ENCODE data around the gene CCL24.

CCL24 gene

GRCh38 chr7:75809396-75809795 is 4.2 kb downstream of the CCL24 start:
- TF ChIP-seq, protein P1, sequence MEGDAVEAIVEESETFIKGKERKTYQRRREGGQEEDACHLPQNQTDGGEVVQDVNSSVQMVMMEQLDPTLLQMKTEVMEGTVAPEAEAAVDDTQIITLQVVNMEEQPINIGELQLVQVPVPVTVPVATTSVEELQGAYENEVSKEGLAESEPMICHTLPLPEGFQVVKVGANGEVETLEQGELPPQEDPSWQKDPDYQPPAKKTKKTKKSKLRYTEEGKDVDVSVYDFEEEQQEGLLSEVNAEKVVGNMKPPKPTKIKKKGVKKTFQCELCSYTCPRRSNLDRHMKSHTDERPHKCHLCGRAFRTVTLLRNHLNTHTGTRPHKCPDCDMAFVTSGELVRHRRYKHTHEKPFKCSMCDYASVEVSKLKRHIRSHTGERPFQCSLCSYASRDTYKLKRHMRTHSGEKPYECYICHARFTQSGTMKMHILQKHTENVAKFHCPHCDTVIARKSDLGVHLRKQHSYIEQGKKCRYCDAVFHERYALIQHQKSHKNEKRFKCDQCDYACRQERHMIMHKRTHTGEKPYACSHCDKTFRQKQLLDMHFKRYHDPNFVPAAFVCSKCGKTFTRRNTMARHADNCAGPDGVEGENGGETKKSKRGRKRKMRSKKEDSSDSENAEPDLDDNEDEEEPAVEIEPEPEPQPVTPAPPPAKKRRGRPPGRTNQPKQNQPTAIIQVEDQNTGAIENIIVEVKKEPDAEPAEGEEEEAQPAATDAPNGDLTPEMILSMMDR (IDR thresholded peaks at IDR 0.05; ENCODE audit: insufficient read depth, low read length, poor library complexity, severe bottlenecking) = no peak
- Histone ChIP-seq H3K27me3 (replicated peaks; ENCODE audit: control insufficient read depth, insufficient read depth, low read length) (no peaks in the 10 kb centered on the region), H3K4me3 (replicated peaks; ENCODE audit: low read depth, low read length) (no peak overlapping the region), H3K36me3 (ENCODE audit: control insufficient read depth, insufficient read depth, low read length) (no peaks in the 10 kb centered on the region)
- no peak for DNase-seq (ENCODE audit: extremely low read depth, insufficient read length)

- Histone ChIP-seq H3K27me3 (replicated peaks; ENCODE audit: control insufficient read depth, insufficient read depth, low read length) (no peaks in the 10 kb centered on the region), H3K36me3 (ENCODE audit: control insufficient read depth, insufficient read depth, low read length) (no peaks in the 10 kb centered on the region), H3K4me3 (replicated peaks; ENCODE audit: low read depth, low read length) (no peak overlapping the region)
- DNase-seq (ENCODE audit: extremely low read depth, insufficient read length) = no peak
- TF ChIP-seq, protein P1 (IDR thresholded peaks at IDR 0.05; ENCODE audit: insufficient read depth, low read length, poor library complexity, severe bottlenecking) = no peak
Observed at GRCh38 chr7:75808106-75808505, 5.5 kb downstream of the CCL24 start.

DNA sequence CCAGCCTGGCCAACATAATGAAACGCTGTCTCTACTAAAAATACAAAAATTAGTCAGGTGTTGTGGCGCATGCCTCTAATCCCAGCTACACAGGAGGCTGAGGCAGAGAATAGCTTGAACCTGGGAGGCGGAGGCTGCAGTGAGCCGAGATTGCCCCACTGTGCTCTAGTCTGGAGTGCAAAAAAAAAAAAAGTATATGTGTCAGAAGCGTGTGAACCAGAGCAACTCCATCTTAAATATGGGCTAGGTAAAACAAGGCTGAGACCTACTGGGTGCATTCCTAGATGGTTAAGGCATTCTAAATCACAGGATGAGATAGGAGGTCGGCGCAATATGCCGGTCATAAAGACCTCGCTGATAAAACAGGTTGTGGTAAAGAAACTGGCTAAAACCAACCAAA is 6.2 kb downstream of the CCL24 start:
- DNase-seq (ENCODE audit: extremely low read depth, insufficient read length) = no peak

DNA sequence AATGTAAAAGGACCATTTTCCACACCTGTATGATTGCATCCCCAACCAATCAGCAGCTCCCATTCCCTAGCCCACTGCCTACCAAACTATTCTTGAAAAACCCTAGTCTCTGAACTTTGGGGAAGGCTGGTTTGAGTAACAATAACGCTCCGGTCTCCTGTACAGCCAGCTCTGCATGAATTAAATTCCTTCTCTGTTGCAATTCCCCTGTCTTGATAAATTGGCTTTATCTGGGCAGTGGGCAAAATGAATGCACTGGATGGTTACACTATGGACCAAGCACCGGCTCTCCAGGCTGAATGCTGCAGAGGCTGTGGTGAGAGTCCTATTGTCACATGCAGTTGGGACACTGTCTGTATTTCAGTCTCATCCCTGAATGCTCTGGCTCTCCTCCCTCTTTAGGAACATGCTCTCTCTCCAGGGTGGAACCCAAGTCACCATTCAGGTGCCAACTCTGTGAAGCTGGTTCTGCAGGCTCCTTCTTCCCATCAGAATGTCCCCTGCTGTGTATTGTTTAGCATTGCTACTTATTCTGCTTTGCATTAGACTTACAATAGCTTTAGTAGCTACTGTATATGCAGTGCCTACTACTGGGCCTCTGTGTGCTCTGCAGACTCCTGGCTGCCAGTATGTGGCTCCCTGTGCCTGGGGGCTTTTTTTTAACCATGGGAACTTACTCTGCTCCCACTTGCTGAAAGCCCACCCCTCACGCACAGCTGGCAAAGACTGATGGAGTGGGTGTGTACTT is 6.9 kb downstream of the CCL24 start:
- no peaks in the 10 kb centered on the region for H3K27me3 ChIP-seq (replicated peaks; ENCODE audit: control insufficient read depth, insufficient read depth, low read length)
- H3K4me3 ChIP-seq (replicated peaks; ENCODE audit: low read depth, low read length) = no peak overlapping the region
- H3K36me3 ChIP-seq (ENCODE audit: control insufficient read depth, insufficient read depth, low read length) = no peaks in the 10 kb centered on the region
- DNase-seq (ENCODE audit: extremely low read depth, insufficient read length) = no peak
- TF ChIP-seq, protein P1 (IDR thresholded peaks at IDR 0.05; ENCODE audit: insufficient read depth, low read length, poor library complexity, severe bottlenecking) = no peak

More for the DNA sequence above, 6.2 kb downstream of the CCL24 start:
- Histone ChIP-seq H3K36me3 (ENCODE audit: control insufficient read depth, insufficient read depth, low read length) (no peaks in the 10 kb centered on the region), H3K27me3 (replicated peaks; ENCODE audit: control insufficient read depth, insufficient read depth, low read length) (no peaks in the 10 kb centered on the region), H3K4me3 (replicated peaks; ENCODE audit: low read depth, low read length) (no peak overlapping the region)
- TF ChIP-seq, protein P1 (IDR thresholded peaks at IDR 0.05; ENCODE audit: insufficient read depth, low read length, poor library complexity, severe bottlenecking) = no peak

GRCh38 chr7:75804705-75805104 is 8.9 kb downstream of the CCL24 start:
- H3K27me3 ChIP-seq (replicated peaks; ENCODE audit: control insufficient read depth, insufficient read depth, low read length) = no peaks in the 10 kb centered on the region
- no peak overlapping the region for H3K4me3 ChIP-seq (replicated peaks; ENCODE audit: low read depth, low read length)
- H3K36me3 ChIP-seq (ENCODE audit: control insufficient read depth, insufficient read depth, low read length) = no peaks in the 10 kb centered on the region
- TF ChIP-seq, protein P1 (IDR thresholded peaks at IDR 0.05; ENCODE audit: insufficient read depth, low read length, poor library complexity, severe bottlenecking) = no peak
- no peak for DNase-seq (ENCODE audit: extremely low read depth, insufficient read length)
